HG03378 (cell line): ENCODE data around the gene UBE2G2.

Experiments used
- ATAC-seq: cut with Tn5 transposase; IDR thresholded peaks from one replicate; pipeline ENCODE4 v1.9.1; 2021; ENCODE audit warnings: mild to moderate bottlenecking, moderate library complexity; ENCODE audit not compliant: unreplicated experiment

The UBE2G2 gene

GRCh38 chr21:44816761-44817505 is 15.3 kb upstream of the UBE2G2 start:
- ATAC-seq = no peak

DNA sequence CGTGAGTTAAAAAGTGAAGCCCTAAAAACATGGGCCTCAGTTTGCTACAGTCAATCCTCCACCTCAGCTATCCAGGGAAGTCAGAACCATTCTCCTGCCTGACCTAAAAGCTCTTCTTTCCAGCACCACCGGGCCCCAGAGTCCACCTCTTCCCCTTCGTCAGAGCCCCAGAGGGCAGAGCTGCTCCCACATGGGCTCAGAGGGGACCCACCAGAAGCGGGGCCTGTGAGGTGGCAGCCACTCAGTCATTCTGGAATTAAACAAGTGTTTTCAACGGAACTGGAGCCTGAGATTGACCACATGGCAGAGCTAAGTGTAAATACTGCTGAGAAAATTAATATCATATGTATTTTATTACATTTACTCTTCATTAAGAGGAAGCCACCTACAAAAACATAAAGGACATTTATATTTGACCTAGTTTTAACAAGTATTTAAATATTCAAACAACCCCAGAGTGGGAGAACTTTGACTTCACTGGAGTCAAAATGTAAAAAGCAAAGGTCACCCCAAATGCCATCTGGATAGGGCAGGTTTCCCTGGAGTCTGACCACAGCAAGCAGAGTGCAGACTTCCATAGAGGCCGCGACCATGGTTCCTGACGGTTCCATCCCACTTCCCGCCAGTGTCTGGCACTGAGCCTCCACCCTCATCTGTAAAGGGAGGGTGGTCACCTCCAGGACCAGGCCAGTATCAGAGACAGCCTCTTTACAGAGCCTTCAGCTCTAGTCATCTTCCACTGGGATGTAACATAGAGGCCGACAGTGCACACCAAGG is 14.4 kb upstream of the UBE2G2 start:
- no peak for ATAC-seq

GRCh38 chr21:44815225-44815624 is 13.6 kb upstream of the UBE2G2 start:
- no peak for ATAC-seq

DNA sequence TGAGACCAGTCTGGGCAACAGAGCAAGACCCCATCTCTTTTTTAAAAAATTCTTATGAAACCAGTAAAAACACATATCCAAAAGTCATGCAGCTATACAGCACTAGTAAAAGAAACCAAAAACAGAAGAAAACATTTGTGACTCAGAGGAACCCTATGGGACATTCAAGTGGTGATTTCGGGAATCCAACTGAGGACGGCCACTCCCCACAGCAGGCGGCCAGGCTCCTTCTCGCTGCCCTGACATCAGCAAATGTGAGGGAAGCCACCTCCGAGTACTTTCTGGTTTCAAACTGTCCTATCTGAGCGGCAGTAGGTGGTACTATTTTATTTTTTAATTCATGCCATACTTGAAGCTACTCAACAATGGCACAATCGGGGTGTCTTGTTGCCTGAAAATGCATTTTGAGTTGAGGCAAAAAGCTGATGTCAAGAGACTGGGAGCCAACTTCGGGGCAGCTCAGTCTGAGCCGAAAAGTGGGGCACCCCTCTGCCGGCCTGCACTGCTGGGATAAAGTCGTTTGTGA is 12.9 kb upstream of the UBE2G2 start:
- ATAC-seq = no peak

GRCh38 chr21:44813727-44814126 is 12.1 kb upstream of the UBE2G2 start:
- ATAC-seq = no peak

GRCh38 chr21:44813149-44813548 is 11.5 kb upstream of the UBE2G2 start:
- no peak for ATAC-seq

DNA sequence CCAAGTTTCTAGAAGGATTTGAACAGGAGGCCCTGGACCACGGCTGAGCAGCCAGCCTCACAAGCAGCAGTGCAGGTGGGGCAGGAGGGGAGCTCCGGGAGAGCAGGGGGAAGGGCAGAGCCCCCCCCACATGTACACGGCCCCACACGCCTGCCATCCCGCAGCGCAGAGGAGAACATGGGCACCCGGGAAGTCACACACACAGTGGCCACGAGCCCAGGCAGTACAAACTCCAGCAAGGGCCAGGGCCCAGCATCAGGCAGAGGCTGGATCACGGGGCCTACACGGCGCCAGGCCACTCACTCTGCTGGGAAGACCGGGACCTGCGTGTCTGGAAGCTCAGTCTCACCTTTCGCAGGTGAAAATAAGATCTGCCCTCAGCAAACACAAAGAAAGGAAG is 11.0 kb upstream of the UBE2G2 start:
- ATAC-seq = no peak

GRCh38 chr21:44810779-44811178 is 9.2 kb upstream of the UBE2G2 start:
- no peak for ATAC-seq

GRCh38 chr21:44805859-44806258 is 4.2 kb upstream of the UBE2G2 start:
- ATAC-seq = no peak

- no peak for ATAC-seq
Observed at GRCh38 chr21:44805226-44805625, 3.6 kb upstream of the UBE2G2 start.

DNA sequence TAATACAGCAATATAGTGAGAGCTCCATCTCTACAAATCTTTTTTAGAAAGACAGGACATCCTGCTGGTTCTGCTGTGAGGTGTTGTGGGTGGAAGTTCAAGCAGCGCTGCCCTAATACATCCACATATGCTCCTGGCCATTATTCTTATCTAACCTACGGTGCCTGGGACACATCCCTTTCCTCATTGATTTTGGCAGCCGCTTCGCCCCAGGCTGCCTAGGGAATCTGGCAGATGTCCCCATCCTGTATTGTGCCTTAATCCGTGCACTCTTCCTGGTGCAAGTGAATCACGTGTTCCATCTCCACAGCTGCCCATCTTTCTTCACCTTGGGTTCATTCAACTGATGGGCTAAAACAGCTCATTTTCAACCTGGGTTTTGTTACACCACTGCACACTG is 3.1 kb upstream of the UBE2G2 start:
- ATAC-seq = no peak

- no peak for ATAC-seq
Observed at GRCh38 chr21:44803651-44804050, 2.0 kb upstream of the UBE2G2 start.

- ATAC-seq = no peak
Observed at GRCh38 chr21:44802396-44803153, 955 bp upstream of the UBE2G2 start.

DNA sequence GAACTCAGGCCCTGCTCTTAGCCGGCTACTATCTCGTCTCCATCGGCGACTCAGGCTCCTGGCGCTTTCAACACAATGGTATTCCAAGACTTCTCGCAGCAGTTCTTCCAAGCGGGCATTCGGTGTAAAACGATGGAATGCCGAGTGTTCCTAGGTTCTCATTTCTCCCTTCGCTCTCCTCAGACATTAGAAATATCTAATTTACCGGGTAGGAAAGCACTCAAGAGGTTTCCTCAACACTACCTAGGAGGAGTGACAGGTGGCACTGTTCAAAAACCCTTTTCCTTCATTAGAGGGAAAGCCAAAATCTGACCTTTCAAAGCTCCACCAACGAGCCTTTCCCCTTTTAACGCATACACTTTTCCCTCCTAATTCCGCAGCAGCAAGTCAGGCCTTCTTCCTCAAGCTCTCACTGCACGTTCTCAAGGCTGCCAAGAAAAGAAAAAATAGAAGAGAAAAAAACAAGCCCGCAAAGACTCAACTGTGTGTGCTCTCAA is 601 bp downstream of the UBE2G2 start:
- no peak for ATAC-seq

DNA sequence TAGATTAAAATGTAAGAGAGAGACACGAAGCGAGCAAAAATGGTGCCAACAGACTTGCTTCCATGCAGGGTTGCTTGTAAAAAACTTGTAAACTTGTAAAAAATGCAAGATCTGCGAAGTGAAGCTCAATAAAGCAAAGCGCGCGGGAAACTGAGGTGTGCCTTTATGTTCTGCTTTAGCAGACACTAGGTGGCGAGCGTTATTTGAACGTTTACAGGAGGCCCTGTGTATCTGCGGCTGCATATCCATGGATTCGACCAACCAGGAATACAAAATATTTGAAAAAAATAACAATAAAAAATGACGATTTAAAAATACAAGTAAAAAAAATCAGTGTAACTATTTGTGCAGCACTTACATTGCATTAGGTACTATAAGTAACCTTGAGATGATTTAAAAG is 1.5 kb downstream of the UBE2G2 start:
- no peak for ATAC-seq

DNA sequence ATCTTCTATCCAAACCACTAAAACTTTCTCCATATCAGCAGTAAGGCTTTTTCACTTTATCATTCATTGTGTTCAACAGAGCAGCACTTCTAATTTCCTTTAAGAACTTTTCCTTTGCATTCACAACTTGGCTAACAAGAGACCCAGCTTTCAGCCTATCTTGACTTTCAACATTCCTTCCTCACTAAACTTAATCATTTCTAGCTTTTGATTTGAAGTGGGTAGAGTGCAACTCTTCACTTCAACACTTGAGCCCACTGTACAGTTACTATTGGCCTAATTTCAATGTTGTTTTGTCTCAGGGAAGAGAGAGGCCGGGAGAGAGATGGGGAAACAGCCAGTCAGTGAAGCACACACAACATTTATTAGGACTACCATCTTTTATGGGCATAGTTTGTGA is 2.0 kb downstream of the UBE2G2 start:
- ATAC-seq = no peak

GRCh38 chr21:44797775-44798174 is 3.8 kb downstream of the UBE2G2 start:
- ATAC-seq = no peak

GRCh38 chr21:44795342-44795741 is 6.3 kb downstream of the UBE2G2 start:
- no peak for ATAC-seq

DNA sequence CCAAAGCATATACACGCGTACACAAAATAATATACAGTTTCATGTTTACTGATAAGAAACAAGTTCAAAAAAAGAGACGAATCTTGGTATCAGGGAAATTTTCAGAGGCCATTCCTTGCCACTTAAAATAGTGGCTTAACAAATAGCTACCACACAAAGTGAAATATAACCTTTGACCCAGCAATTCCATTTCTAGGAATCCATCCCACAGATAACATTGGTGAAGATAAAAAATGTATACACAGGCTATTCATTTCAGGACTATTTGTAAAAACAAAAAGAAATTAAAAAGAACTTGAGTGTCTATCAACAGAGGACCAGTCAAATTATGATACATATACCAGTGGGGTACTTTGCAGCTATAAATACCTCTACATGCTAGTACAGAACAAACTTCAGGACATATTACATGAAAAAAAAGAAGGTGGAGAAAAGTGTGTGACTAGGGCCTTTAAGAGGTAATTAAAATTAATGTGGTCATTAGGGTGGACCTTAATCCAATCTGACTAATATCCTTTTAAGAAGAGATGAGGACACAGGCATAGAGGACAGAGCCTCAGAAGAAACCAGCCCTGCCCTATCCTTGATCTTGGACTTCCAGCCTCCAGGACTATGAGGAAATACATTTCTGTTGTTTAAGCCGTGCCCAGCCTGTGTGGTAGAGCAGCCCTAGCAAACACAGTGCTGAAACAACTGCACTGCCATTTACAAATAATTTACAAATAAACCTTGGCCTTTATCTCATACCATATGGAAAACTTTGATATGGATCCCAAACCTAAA is 7.8 kb downstream of the UBE2G2 start:
- no peak for ATAC-seq
